WTC11 (cell line): ENCODE data around the gene NEK10. TPM values are rescaled to one million over a fixed set of nuclear protein-coding genes. Genes with fewer than 3 reads are reported as not detected.

Experiments
- ATAC-seq: fragments of 200-7000 bp; cut with Tn5 transposase; 2 replicates; pipeline ENCODE4 v1.10.0; 2021; ENCODE audit warnings: mild to moderate bottlenecking, moderate library complexity
- CTCF ChIA-PET: fragments of 300-600 bp; sonication (Branson Sonifier 250); formaldehyde crosslinking; loops from one replicate; lab custom pipeline; 2021; ENCODE audit warnings: antibody characterized with exemption; lab: Charles Lee
- POLR2A ChIA-PET: fragments of 350-600 bp; sonication (Branson Sonifier 250); formaldehyde crosslinking; loops from one replicate; lab custom pipeline; 2021; ENCODE audit warnings: antibody characterized with exemption; lab: Charles Lee
- DNase-seq: peaks from one replicate; pipeline ENCODE4 v3.0.0; 2021; ENCODE audit warnings: low spot score
- H3K27ac Mint-ChIP-seq: 2 replicates; pipeline ENCODE4 v1.8.0; 2021; ENCODE audit warnings: mixed read lengths
- H3K27me3 Mint-ChIP-seq: 2 replicates; pipeline ENCODE4 v1.8.0; 2021; ENCODE audit warnings: low read depth, mild to moderate bottlenecking, moderate library complexity, mixed read lengths
- H3K36me3 Mint-ChIP-seq: 2 replicates; pipeline ENCODE4 v1.8.0; 2021; ENCODE audit warnings: mixed read lengths
- H3K4me1 Mint-ChIP-seq: 2 replicates; pipeline ENCODE4 v1.8.0; 2022; ENCODE audit warnings: mixed read lengths
- H3K4me3 Mint-ChIP-seq: 2 replicates; pipeline ENCODE4 v1.8.0; 2021; ENCODE audit warnings: mild to moderate bottlenecking, moderate library complexity, mixed read lengths
- H3K9me3 Mint-ChIP-seq: 2 replicates; pipeline ENCODE4 v1.8.0; 2021; ENCODE audit warnings: mixed read lengths
- ATF1 ChIP-seq: sonication (generic); formaldehyde crosslinking; IDR thresholded peaks from 2 replicates; pipeline ENCODE4 v1.8.1; 2023; ENCODE audit warnings: mild to moderate bottlenecking, moderate library complexity, missing genetic modification reagents
- FOXJ3 ChIP-seq: sonication (generic); formaldehyde crosslinking; IDR thresholded peaks from 2 replicates; pipeline ENCODE4 v1.9.0; 2021; ENCODE audit warnings: missing genetic modification reagents, mild to moderate bottlenecking, borderline replicate concordance
- FOXK1 ChIP-seq: sonication (generic); formaldehyde crosslinking; IDR thresholded peaks from 2 replicates; pipeline ENCODE4 v1.8.0; 2022; ENCODE audit warnings: mild to moderate bottlenecking, moderate library complexity, missing genetic modification reagents
- JUN ChIP-seq: sonication (generic); formaldehyde crosslinking; IDR thresholded peaks from 2 replicates; pipeline ENCODE4 v1.8.0; 2023; ENCODE audit warnings: mild to moderate bottlenecking, missing genetic modification reagents
- KAT7 ChIP-seq: sonication (generic); formaldehyde crosslinking; IDR thresholded peaks from 2 replicates; pipeline ENCODE4 v1.8.1; 2023; ENCODE audit warnings: missing genetic modification reagents, mild to moderate bottlenecking, borderline replicate concordance
- NFE2L1 ChIP-seq: sonication (generic); formaldehyde crosslinking; IDR thresholded peaks from 2 replicates; pipeline ENCODE4 v1.8.1; 2023; ENCODE audit warnings: missing genetic modification reagents
- NR3C1 ChIP-seq: sonication (generic); formaldehyde crosslinking; conservative IDR thresholded peaks from 2 replicates; pipeline ENCODE4 v1.8.1; 2023; ENCODE audit warnings: low read depth, mild to moderate bottlenecking, missing genetic modification reagents
- SOX15 ChIP-seq: fragments of 250-450 bp; sonication (Bioruptor Pico); IDR thresholded peaks from 2 replicates; pipeline ENCODE4 v1.9.0; 2021; ENCODE audit warnings: mild to moderate bottlenecking
- SP1 ChIP-seq: sonication (generic); formaldehyde crosslinking; conservative IDR thresholded peaks from 2 replicates; pipeline ENCODE4 v1.8.1; 2022; ENCODE audit warnings: missing genetic modification reagents
- TP53 ChIP-seq: sonication (generic); formaldehyde crosslinking; IDR thresholded peaks from 2 replicates; pipeline ENCODE4 v1.8.1; 2023; ENCODE audit warnings: mild to moderate bottlenecking, missing genetic modification reagents
- total RNA-seq: library from RNA; stranded (reverse); gene quantifications from 3 replicates; pipeline ENCODE4 v1.2.3, GENCODE V29; 2021
- TF ChIP-seq, protein P1 (sequence below): sonication (generic); formaldehyde crosslinking; IDR thresholded peaks from 2 replicates; pipeline ENCODE4 v1.8.0; 2022; ENCODE audit warnings: mild to moderate bottlenecking, missing genetic modification reagents
- TF ChIP-seq, protein P2 (sequence below): sonication (generic); formaldehyde crosslinking; IDR thresholded peaks from 2 replicates; pipeline ENCODE4 v1.8.1; 2023; ENCODE audit warnings: mild to moderate bottlenecking, missing genetic modification reagents
- TF ChIP-seq, protein P3 (sequence below): sonication (generic); formaldehyde crosslinking; IDR thresholded peaks from 2 replicates; pipeline ENCODE4 v1.8.1; 2022; ENCODE audit warnings: mild to moderate bottlenecking, moderate library complexity, missing genetic modification reagents
- TF ChIP-seq, protein P4 (sequence below): sonication (generic); formaldehyde crosslinking; IDR thresholded peaks from 2 replicates; pipeline ENCODE4 v1.8.0; 2022; ENCODE audit warnings: missing genetic modification reagents

Gene NEK10
- total RNA-seq, 1 experiment from 2014 or later: 0.37 TPM

DNA sequence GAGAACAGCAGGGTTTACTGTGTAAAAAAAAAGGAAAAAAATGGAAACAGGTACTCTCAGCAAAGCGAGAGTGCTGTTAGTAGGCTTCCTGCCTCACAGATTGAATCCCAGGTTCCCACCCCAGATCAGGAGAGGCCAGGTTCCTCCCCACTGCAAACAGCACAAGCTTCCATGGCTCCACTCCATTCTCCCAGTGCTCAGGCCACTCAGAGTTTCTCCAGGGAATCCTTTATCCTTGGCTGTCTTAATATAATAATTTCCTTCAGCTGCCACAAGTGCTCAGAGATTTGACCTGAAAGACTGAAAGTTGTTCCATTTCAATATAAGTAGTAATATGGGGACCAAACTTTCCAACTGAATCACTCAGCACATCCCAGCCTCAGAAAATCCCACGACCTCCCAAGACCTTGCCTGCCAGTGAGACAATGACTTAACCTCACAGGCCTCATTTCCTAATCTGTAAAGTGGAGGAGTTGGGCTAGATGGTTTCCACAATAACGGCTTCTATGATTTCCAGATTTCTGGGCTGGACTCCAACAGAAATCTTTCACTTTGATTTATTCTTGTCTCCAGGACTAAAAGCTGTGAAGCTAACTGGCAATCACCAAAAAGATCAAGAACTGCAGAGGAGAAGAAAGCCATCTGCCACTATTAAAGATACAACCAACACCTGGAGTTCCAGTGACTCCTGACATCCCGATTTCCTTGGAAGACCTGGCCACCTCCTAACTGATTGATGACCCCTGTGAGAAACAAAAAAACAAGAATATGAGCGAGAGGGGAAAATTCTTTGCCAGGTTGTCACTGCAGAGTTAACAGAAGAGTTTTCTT is 289.5 kb downstream of the NEK10 start:
- ATAC-seq (no peak), DNase-seq (no peak)
- no peak overlapping the region for H3K27ac Mint-ChIP-seq
- TF ChIP-seq ATF1 (CRISPR knock-in tag): no peak
- no peak for TF ChIP-seq TP53
- CTCF ChIA-PET: no interaction called here
- H3K36me3 Mint-ChIP-seq: peaks cover 3% of the 10 kb centered on the region
- POLR2A ChIA-PET: no interaction called here
- H3K27me3 Mint-ChIP-seq: peaks cover 3% of the 10 kb centered on the region
- H3K4me1 Mint-ChIP-seq: peaks cover 53% of the 10 kb centered on the region
- no peak overlapping the region for H3K4me3 Mint-ChIP-seq
- peaks cover 7% of the 10 kb centered on the region for H3K9me3 Mint-ChIP-seq

DNA sequence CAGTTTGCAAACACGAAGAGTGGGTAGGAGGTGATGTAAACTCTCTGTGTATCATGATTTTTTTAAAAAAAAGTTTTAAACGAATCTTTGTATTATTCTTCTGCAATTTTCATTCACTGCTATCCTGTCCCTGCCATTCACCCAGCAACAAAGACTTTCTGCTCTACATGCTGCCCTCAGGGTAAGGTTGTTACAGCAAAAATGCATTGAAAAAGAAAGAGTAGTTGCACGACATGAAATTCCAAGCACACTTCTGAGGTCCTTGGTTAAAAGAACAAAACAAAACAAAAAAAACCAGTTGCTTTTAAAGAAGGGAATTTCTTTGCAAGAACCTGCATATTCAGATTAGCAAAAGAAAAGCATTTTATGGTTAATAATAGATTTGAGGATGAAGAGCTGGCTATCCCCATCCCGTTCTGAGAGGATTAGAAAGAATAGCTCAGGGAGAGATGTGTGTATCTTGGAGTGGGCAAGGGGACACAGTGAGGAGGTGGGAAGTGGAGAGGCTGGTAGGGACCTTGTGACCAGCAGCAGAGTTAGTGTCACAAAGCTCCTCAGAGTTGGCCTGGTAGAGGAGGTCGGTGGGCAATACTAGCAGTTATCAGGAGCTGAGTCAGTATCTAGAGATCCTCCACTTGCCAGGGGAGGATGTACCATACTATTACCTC is 290.8 kb downstream of the NEK10 start:
- CTCF ChIA-PET: no interaction called here
- TF ChIP-seq, protein P1, sequence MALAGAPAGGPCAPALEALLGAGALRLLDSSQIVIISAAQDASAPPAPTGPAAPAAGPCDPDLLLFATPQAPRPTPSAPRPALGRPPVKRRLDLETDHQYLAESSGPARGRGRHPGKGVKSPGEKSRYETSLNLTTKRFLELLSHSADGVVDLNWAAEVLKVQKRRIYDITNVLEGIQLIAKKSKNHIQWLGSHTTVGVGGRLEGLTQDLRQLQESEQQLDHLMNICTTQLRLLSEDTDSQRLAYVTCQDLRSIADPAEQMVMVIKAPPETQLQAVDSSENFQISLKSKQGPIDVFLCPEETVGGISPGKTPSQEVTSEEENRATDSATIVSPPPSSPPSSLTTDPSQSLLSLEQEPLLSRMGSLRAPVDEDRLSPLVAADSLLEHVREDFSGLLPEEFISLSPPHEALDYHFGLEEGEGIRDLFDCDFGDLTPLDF: no peak
- no peak for TF ChIP-seq NR3C1 (CRISPR knock-in tag)
- TF ChIP-seq, protein P2, sequence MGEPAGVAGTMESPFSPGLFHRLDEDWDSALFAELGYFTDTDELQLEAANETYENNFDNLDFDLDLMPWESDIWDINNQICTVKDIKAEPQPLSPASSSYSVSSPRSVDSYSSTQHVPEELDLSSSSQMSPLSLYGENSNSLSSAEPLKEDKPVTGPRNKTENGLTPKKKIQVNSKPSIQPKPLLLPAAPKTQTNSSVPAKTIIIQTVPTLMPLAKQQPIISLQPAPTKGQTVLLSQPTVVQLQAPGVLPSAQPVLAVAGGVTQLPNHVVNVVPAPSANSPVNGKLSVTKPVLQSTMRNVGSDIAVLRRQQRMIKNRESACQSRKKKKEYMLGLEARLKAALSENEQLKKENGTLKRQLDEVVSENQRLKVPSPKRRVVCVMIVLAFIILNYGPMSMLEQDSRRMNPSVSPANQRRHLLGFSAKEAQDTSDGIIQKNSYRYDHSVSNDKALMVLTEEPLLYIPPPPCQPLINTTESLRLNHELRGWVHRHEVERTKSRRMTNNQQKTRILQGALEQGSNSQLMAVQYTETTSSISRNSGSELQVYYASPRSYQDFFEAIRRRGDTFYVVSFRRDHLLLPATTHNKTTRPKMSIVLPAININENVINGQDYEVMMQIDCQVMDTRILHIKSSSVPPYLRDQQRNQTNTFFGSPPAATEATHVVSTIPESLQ: no peak
- no peak for TF ChIP-seq KAT7 (CRISPR knock-in tag)
- TF ChIP-seq, protein P3, sequence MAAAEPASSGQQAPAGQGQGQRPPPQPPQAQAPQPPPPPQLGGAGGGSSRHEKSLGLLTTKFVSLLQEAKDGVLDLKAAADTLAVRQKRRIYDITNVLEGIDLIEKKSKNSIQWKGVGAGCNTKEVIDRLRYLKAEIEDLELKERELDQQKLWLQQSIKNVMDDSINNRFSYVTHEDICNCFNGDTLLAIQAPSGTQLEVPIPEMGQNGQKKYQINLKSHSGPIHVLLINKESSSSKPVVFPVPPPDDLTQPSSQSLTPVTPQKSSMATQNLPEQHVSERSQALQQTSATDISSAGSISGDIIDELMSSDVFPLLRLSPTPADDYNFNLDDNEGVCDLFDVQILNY (CRISPR knock-in tag): no peak
- no peak overlapping the region; the same call in 1 of the 2 replicates for H3K27ac Mint-ChIP-seq
- peaks cover 7% of the 10 kb centered on the region for H3K9me3 Mint-ChIP-seq
- peaks cover 3% of the 10 kb centered on the region for H3K27me3 Mint-ChIP-seq
- peaks cover 61% of the 10 kb centered on the region for H3K4me1 Mint-ChIP-seq
- peaks cover 3% of the 10 kb centered on the region for H3K36me3 Mint-ChIP-seq
- peak; percentile 63 for ATAC-seq
- DNase-seq: no peak
- POLR2A ChIA-PET: no interaction called here
- H3K4me3 Mint-ChIP-seq: no peak overlapping the region

DNA sequence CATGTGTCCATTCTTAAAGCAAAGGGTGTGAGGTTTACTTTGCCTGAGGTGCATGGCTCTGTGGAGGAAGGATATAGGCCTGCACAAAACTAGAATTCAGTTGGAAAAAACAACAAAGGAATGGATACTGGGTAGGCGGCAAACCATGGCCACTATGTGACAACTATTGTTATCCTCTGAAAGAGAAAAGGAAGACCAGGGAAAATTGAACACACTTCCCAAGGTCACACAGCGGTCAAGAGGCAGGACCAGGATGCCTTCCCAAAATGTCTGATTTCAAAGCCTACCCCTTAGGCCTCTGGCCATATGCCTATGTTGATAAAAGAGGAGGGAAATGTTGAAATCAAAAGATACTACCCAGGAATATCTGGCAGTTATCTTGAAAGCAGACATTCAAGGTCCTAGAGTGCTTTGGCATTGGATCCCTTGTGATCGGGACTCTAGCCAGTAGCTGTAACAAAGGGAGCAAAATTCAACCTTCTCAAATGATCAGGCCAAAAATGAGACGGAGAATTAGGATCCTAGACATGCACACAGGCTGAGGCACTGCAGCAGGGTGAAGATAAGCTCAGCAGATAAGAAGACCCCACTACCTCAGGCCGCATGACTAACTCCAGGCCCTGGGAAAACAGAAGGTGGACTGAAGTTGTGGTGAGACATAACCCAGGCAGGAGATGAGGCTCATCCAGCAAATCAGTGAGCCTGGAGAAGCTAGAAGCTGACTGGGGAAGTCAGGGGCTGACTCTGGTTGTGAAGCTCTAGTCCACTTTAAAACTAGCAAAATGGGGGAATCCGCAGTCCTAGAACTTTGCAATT is 292.2 kb downstream of the NEK10 start:
- CTCF ChIA-PET: no interaction called here
- TF ChIP-seq, protein P1: no peak
- no peak for TF ChIP-seq FOXK1 (CRISPR knock-in tag)
- TF ChIP-seq NFE2L1 (CRISPR knock-in tag): no peak
- TF ChIP-seq SOX15 (CRISPR knock-in tag): no peak
- Mint-ChIP-seq H3K4me3 (no peak overlapping the region), H3K36me3 (peaks cover 3% of the 10 kb centered on the region), H3K27me3 (peaks cover 3% of the 10 kb centered on the region), H3K4me1 (peaks cover 62% of the 10 kb centered on the region), H3K27ac (no peak overlapping the region; the same call in 1 of the 2 replicates), H3K9me3 (peaks cover 7% of the 10 kb centered on the region)
- no peak for ATAC-seq
- POLR2A ChIA-PET: interaction anchor here (0.7 kb wide), 1 partner anchor 8 kb away, joined by 3 read pairs; no protein-coding TSS in a partner anchor
- DNase-seq: no peak

DNA sequence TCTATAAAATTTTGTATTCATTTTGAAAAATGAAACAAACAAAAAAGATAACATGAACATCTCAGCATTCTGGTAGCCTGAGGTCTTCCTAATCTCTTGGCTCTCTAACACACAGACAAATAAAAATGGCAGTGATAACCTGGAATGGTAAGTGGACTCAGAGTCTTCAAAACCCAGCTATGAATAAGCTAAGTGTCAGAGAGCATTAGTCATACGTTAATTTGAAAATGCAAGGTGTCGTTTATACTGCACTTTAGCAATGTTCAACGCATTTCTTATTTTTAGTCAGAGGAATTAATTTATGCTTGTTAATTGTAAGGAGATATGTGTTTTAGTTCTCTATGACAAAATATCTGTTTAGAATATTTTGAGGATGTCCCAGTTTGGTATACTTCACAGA is 294.3 kb downstream of the NEK10 start:
- Mint-ChIP-seq H3K27ac (no peak overlapping the region), H3K4me3 (no peak overlapping the region), H3K36me3 (peaks cover 3% of the 10 kb centered on the region), H3K9me3 (peaks cover 13% of the 10 kb centered on the region), H3K4me1 (peaks cover 66% of the 10 kb centered on the region), H3K27me3 (no peaks in the 10 kb centered on the region)
- ChIA-PET POLR2A (no interaction called here), CTCF (no interaction called here)
- no peak for DNase-seq
- no peak for ATAC-seq
- TF ChIP-seq TP53 (no peak), SP1 (CRISPR knock-in tag) (no peak), JUN (CRISPR knock-in tag) (no peak), FOXJ3 (CRISPR knock-in tag) (no peak)
- TF ChIP-seq, protein P4, sequence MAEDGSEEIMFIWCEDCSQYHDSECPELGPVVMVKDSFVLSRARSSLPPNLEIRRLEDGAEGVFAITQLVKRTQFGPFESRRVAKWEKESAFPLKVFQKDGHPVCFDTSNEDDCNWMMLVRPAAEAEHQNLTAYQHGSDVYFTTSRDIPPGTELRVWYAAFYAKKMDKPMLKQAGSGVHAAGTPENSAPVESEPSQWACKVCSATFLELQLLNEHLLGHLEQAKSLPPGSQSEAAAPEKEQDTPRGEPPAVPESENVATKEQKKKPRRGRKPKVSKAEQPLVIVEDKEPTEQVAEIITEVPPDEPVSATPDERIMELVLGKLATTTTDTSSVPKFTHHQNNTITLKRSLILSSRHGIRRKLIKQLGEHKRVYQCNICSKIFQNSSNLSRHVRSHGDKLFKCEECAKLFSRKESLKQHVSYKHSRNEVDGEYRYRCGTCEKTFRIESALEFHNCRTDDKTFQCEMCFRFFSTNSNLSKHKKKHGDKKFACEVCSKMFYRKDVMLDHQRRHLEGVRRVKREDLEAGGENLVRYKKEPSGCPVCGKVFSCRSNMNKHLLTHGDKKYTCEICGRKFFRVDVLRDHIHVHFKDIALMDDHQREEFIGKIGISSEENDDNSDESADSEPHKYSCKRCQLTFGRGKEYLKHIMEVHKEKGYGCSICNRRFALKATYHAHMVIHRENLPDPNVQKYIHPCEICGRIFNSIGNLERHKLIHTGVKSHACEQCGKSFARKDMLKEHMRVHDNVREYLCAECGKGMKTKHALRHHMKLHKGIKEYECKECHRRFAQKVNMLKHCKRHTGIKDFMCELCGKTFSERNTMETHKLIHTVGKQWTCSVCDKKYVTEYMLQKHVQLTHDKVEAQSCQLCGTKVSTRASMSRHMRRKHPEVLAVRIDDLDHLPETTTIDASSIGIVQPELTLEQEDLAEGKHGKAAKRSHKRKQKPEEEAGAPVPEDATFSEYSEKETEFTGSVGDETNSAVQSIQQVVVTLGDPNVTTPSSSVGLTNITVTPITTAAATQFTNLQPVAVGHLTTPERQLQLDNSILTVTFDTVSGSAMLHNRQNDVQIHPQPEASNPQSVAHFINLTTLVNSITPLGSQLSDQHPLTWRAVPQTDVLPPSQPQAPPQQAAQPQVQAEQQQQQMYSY (CRISPR knock-in tag): no peak
